A673 (cell line): ENCODE measurements around the gene FASN. TPM values are rescaled to one million over a fixed set of nuclear protein-coding genes. Genes with fewer than 3 reads are reported as not detected.

Source experiments
- BruUV-seq: library from RNA; stranded (reverse); fragments of 400-500 nt; replicated peaks from 2 replicates; lab custom pipeline; 2021; lab: Mats Ljungman, UMichigan
- CTCF ChIA-PET: fragments of 300-600 bp; sonication (Branson Sonifier 250); formaldehyde crosslinking; loops from one replicate; lab custom pipeline; 2022; ENCODE audit warnings: antibody characterized with exemption; lab: Charles Lee
- POLR2A ChIA-PET: fragments of 300-600 bp; sonication (Branson Sonifier 250); formaldehyde crosslinking; loops from one replicate; lab custom pipeline; 2022; ENCODE audit warnings: antibody characterized with exemption; ENCODE audit not compliant: low non-redundant PET; lab: Charles Lee
- DNase-seq: peaks from one replicate; pipeline ENCODE4 v3.0.0-alpha.2; 2015; ENCODE audit warnings: low spot score
- H3K27ac ChIP-seq: fragments of 200-600 bp; sonication (generic); 2 replicates; pipeline ENCODE4 v1.5.1; 2016; ENCODE audit warnings: mixed run types, low read depth, mild to moderate bottlenecking, mixed read lengths, antibody characterized with exemption, low read length; ENCODE audit not compliant: poor library complexity, severe bottlenecking
- H3K27me3 ChIP-seq: fragments of 200-600 bp; sonication (generic); replicated peaks from 2 replicates; pipeline ENCODE4 v1.6.1; 2017; ENCODE audit warnings: mixed run types, low read depth, mild to moderate bottlenecking, mixed read lengths, antibody characterized with exemption, low read length; ENCODE audit not compliant: insufficient read depth, poor library complexity
- H3K36me3 ChIP-seq: fragments of 200-600 bp; sonication (generic); 2 replicates; pipeline ENCODE4 v1.6.1; 2016; ENCODE audit warnings: mixed run types, mild to moderate bottlenecking, mixed read lengths, antibody characterized with exemption, low read length; ENCODE audit not compliant: insufficient read depth, poor library complexity, severe bottlenecking
- H3K4me1 ChIP-seq: fragments of 200-600 bp; sonication (generic); 2 replicates; pipeline ENCODE4 v1.6.1; 2017; ENCODE audit warnings: mixed run types, mild to moderate bottlenecking, mixed read lengths, antibody characterized with exemption, low read length; ENCODE audit not compliant: insufficient read depth, poor library complexity, severe bottlenecking
- H3K4me3 ChIP-seq: fragments of 200-600 bp; sonication (generic); 2 replicates; pipeline ENCODE4 v1.5.1; 2016; ENCODE audit warnings: low read depth, mixed run types, mild to moderate bottlenecking, mixed read lengths, low read length; ENCODE audit not compliant: poor library complexity, severe bottlenecking
- H3K9me3 ChIP-seq: fragments of 200-600 bp; sonication (generic); 2 replicates; pipeline ENCODE4 v1.6.1; 2016; ENCODE audit warnings: mixed run types, low read depth, mild to moderate bottlenecking, mixed read lengths, antibody characterized with exemption, low read length; ENCODE audit not compliant: poor library complexity, severe bottlenecking
- CTCF ChIP-seq: fragments of 300-800, 200-600 bp; sonication (generic); conservative IDR thresholded peaks from 2 replicates; pipeline ENCODE4 v1.5.1; 2017; ENCODE audit warnings: low read depth, mild to moderate bottlenecking, antibody characterized with exemption, low read length, moderate library complexity, mixed read lengths
- EZH2 ChIP-seq: fragments of 200-600 bp; sonication (generic); IDR thresholded peaks from 2 replicates; pipeline ENCODE4 v1.6.1; 2017; ENCODE audit warnings: borderline replicate concordance, low read depth, mild to moderate bottlenecking, mixed read lengths, antibody characterized with exemption, low read length; ENCODE audit not compliant: poor library complexity, severe bottlenecking
- intact Hi-C: fragments of 100-400 bp; cut with micrococcal nuclease; formaldehyde crosslinking; loops from one replicate; pipeline ENCODE4 v1.10.0; 2022; ENCODE audit not compliant: unreplicated experiment
- total RNA-seq: library from RNA; stranded (reverse); gene quantifications from 2 replicates; pipeline ENCODE4 v1.2.3, GENCODE V29; 2021

Gene FASN
- total RNA-seq, 1 experiment from 2014 or later = 591 TPM

- ChIA-PET POLR2A (no interaction called here), CTCF (interaction anchor here (1.6 kb wide), 1 partner anchor 22 kb away, joined by 4 read pairs; the partner anchor contains the start of gene DCXR)
- Histone ChIP-seq H3K9me3 (no peaks in the 10 kb centered on the region), H3K4me3 (no peak overlapping the region), H3K27ac (no peak overlapping the region), H3K4me1 (no peaks in the 10 kb centered on the region), H3K36me3 (peaks cover 87% of the 10 kb centered on the region), H3K27me3 (no peaks in the 10 kb centered on the region)
- DNase-seq = no peak
- TF ChIP-seq CTCF (no peak), EZH2 (no peak)
- BruUV-seq = no TSS peak
- intact Hi-C loops = no loop called here
Measured at GRCh38 chr17:82059272-82060000, 38.6 kb downstream of the FASN start.

GRCh38 chr17:82058855-82059249 is 39.2 kb downstream of the FASN start:
- Histone ChIP-seq H3K27ac (no peak overlapping the region), H3K9me3 (no peaks in the 10 kb centered on the region), H3K4me1 (no peaks in the 10 kb centered on the region), H3K4me3 (no peak overlapping the region), H3K36me3 (peaks cover 83% of the 10 kb centered on the region), H3K27me3 (no peaks in the 10 kb centered on the region)
- intact Hi-C loops = no loop called here
- POLR2A ChIA-PET = no interaction called here
- TF ChIP-seq CTCF (no peak), EZH2 (no peak)
- no TSS peak for BruUV-seq
- CTCF ChIA-PET = no interaction called here
- no peak for DNase-seq

- Histone ChIP-seq H3K4me1 (no peaks in the 10 kb centered on the region), H3K27me3 (no peaks in the 10 kb centered on the region), H3K4me3 (no peak overlapping the region), H3K9me3 (no peaks in the 10 kb centered on the region), H3K27ac (no peak overlapping the region), H3K36me3 (peaks cover 78% of the 10 kb centered on the region)
- no peak for TF ChIP-seq EZH2
- TF ChIP-seq CTCF = no peak
- ChIA-PET POLR2A (no interaction called here), CTCF (no interaction called here)
- no TSS peak for BruUV-seq
- intact Hi-C loops = no loop called here
- DNase-seq = no peak
Measured at GRCh38 chr17:82058230-82058854, 39.7 kb downstream of the FASN start.
